Adrenal gland (tissue), 5 donors: ENCODE data around the gene ANKRD44.

Source experiments
- CTCF ChIP-seq, 6 experiments: fragments of 450-650 bp in 4 of 6; fragments of 200-600 bp in 2 of 6; sonication (generic) in 1 of 6; IDR thresholded peaks; 1 replicate in 5 of 6; 2 replicates in 1 of 6; pipeline versions ENCODE4 v1.5.1 to v1.8.0; 2016 to 2021; ENCODE audit warnings: antibody characterized with exemption in 6 of 6, mild to moderate bottlenecking in 2 of 6, moderate library complexity in 1 of 6
- POLR2A ChIP-seq, 2 donors: fragments of 450-650 bp; IDR thresholded peaks; one replicate each; pipeline ENCODE4 v1.6.1; 2017; ENCODE audit warnings: antibody characterized with exemption in 2 of 2, mild to moderate bottlenecking in 2 of 2, moderate library complexity in 1 of 2
- donor health status: DM: no; HTN: no; CAD: no.

- TF ChIP-seq CTCF (IDR thresholded peaks at IDR 0.05), result no peak
- TF ChIP-seq POLR2A (IDR thresholded peaks at IDR 0.05), result no peak
These were observed 17.9 kb upstream of the ANKRD44 start for GRCh38 chr2:197328461-197328860.
